GM12878 (cell line): Measurements from ENCODE around the gene TEPSIN.

ENCODE experiments used
- CEBPB ChIP-seq, 2 experiments: fragments of 150-350 bp in 1 of 2; IDR thresholded peaks; 2 replicates each; pipeline ENCODE4 v1.6.1; 2012 to 2014; ENCODE audit warnings: low read depth in 2 of 2, low read length in 2 of 2, borderline replicate concordance in 1 of 2, inconsistent platforms in 1 of 2
- CTCF ChIP-seq, 3 experiments: IDR thresholded peaks in 2 of 3; conservative IDR thresholded peaks in 1 of 3; 2 replicates each; pipeline ENCODE4 v1.5.1; 2011; ENCODE audit warnings: low read depth in 3 of 3, low read length in 3 of 3, mild to moderate bottlenecking in 3 of 3, control low read depth in 2 of 3, moderate library complexity in 2 of 3, inconsistent platforms in 1 of 3, mixed read lengths in 1 of 3; ENCODE audit not compliant: control insufficient read depth in 2 of 3, insufficient read depth in 1 of 3; ENCODE audit errors: extremely low read depth in 1 of 3
- HDGF ChIP-seq: fragments of 450-650 bp; IDR thresholded peaks from 2 replicates; pipeline ENCODE4 v1.6.1; 2016; ENCODE audit warnings: antibody characterized with exemption
- POLR2A ChIP-seq: IDR thresholded peaks from 2 replicates; pipeline ENCODE4 v1.6.1; 2011; ENCODE audit warnings: low read depth, mild to moderate bottlenecking, low read length
- RB1 ChIP-seq: fragments of 450-650 bp; formaldehyde crosslinking; IDR thresholded peaks from 2 replicates; pipeline ENCODE4 v1.6.1; 2017; ENCODE audit warnings: mild to moderate bottlenecking, borderline replicate concordance
- REST ChIP-seq: IDR thresholded peaks from 2 replicates; pipeline ENCODE4 v1.6.1; 2012; ENCODE audit warnings: mild to moderate bottlenecking, low read depth, low read length
- SIN3A ChIP-seq: IDR thresholded peaks from 2 replicates; pipeline ENCODE4 v1.6.1; 2012; ENCODE audit warnings: low read depth, low read length, improper control_type of control experiment
- SPI1 ChIP-seq: IDR thresholded peaks from 2 replicates; pipeline ENCODE4 v1.6.1; 2011; ENCODE audit warnings: low read depth, mild to moderate bottlenecking, low read length, moderate library complexity, borderline replicate concordance; ENCODE audit not compliant: insufficient read depth
- TARDBP ChIP-seq: IDR thresholded peaks from 2 replicates; pipeline ENCODE4 v1.6.1; 2016; ENCODE audit warnings: borderline replicate concordance

- TF ChIP-seq CEBPB (IDR thresholded peaks at IDR 0.05; ENCODE audit: borderline replicate concordance in 1 of 2, low read depth in 2 of 2, low read length in 2 of 2) (no peak), CTCF (IDR thresholded peaks at IDR 0.05 in 2 of 3, conservative IDR thresholded peaks at IDR 0.05 in 1 of 3; ENCODE audit: control insufficient read depth in 2 of 3, extremely low read depth in 1 of 3, insufficient read depth in 1 of 3, low read depth in 3 of 3, low read length in 3 of 3) (no peak), POLR2A (no peak), TARDBP (no peak), HDGF (no peak), RB1 (no peak), REST (no peak), SPI1 (no peak), SIN3A (no peak)
Measured at GRCh38 chr17:81235822-81236740, 2.8 kb downstream of the TEPSIN start.
